Uterus (tissue), 4 donors: Measurements from ENCODE around the gene PDE4D. TPM values are rescaled to one million over a fixed set of nuclear protein-coding genes. Genes with fewer than 3 reads are reported as not detected.

ENCODE experiments used
- DNase-seq, 2 donors: peaks; one replicate each; pipeline ENCODE4 v3.0.0-alpha.2; 2019 to 2020
- H3K27ac ChIP-seq, 2 donors: fragments of 200-600 bp; sonication (generic); 1 replicate in 1 of 2; 2 replicates in 1 of 2; pipeline ENCODE4 v1.5.1; 2016 to 2018
- H3K27me3 ChIP-seq, 2 donors: fragments of 200-600 bp; sonication (generic); one replicate each; pipeline ENCODE4 v1.5.1; 2018 to 2019; ENCODE audit warnings: control low read depth in 1 of 2
- H3K36me3 ChIP-seq, 2 donors: fragments of 200-600 bp; sonication (generic); one replicate each; pipeline ENCODE4 v1.5.1; 2019; ENCODE audit warnings: control low read depth in 1 of 2
- H3K4me1 ChIP-seq, 2 donors: fragments of 200-600 bp; sonication (generic); one replicate each; pipeline ENCODE4 v1.5.1; 2018 to 2019; ENCODE audit warnings: control low read depth in 1 of 2
- H3K4me3 ChIP-seq, 2 donors: fragments of 200-600 bp; sonication (generic); 1 replicate in 1 of 2; 2 replicates in 1 of 2; pipeline ENCODE4 v1.5.1; 2018 to 2019; ENCODE audit warnings: mild to moderate bottlenecking in 1 of 2
- H3K9me3 ChIP-seq, 2 donors: fragments of 200-600 bp; sonication (generic); one replicate each; pipeline ENCODE4 v1.5.1; 2019; ENCODE audit warnings: control low read depth in 1 of 2
- CTCF ChIP-seq, 4 experiments: fragments of 200-600 bp in 2 of 4; fragments of 450-650 bp in 2 of 4; sonication (generic) in 2 of 4; IDR thresholded peaks; one replicate each; pipeline ENCODE4 v1.5.1; 2016 to 2019; ENCODE audit warnings: antibody characterized with exemption in 4 of 4, mild to moderate bottlenecking in 2 of 4, moderate library complexity in 1 of 4
- POLR2A ChIP-seq, 2 donors: fragments of 450-650 bp; IDR thresholded peaks; one replicate each; pipeline ENCODE4 v1.6.1; 2016; ENCODE audit warnings: antibody characterized with exemption in 2 of 2, mild to moderate bottlenecking in 1 of 2, moderate library complexity in 1 of 2
- intact Hi-C: fragments of 100-400 bp; cut with DNase I; formaldehyde crosslinking; loops from one replicate; pipeline ENCODE4 v1.15.1; 2023; ENCODE audit warnings: low total_unique reads
- total RNA-seq, 4 donors: library from RNA; depleted of rRNA in 3 of 4; stranded (reverse); fragments of >200 nt in 3 of 4; gene quantifications; one replicate each; pipeline versions ENCODE4 v1.1.0 to v1.2.4, GENCODE V29; 2014 to 2023
- donor health status: DM: yes; HTN: yes; CAD: no.

Gene PDE4D
- total RNA-seq, 4 donors from 2014 or later = 27.1 to 77.0 (median 45.8) TPM

- TF ChIP-seq CTCF (IDR thresholded peaks at IDR 0.05) (no peak), POLR2A (IDR thresholded peaks at IDR 0.05) (no peak)
- intact Hi-C loops = no loop called here
- no peaks in the 10 kb centered on the region for H3K36me3 ChIP-seq
- no peak overlapping the region for H3K27ac ChIP-seq
- DNase-seq = no peak
- no peak overlapping the region for H3K4me3 ChIP-seq
- H3K9me3 ChIP-seq = no peaks in the 10 kb centered on the region
- H3K4me1 ChIP-seq = no peaks in the 10 kb centered on the region
- H3K27me3 ChIP-seq = no peaks in the 10 kb centered on the region
Measured at GRCh38 chr5:59341155-59341554, 552.4 kb downstream of the PDE4D start.

GRCh38 chr5:59340637-59341036, 552.9 kb downstream of the PDE4D start:
- no peaks in the 10 kb centered on the region for H3K36me3 ChIP-seq
- TF ChIP-seq CTCF (IDR thresholded peaks at IDR 0.05) = no peak
- no peak for TF ChIP-seq POLR2A (IDR thresholded peaks at IDR 0.05)
- no peak overlapping the region for H3K27ac ChIP-seq
- intact Hi-C loops = no loop called here
- H3K9me3 ChIP-seq = no peaks in the 10 kb centered on the region
- no peaks in the 10 kb centered on the region for H3K4me1 ChIP-seq
- no peaks in the 10 kb centered on the region for H3K27me3 ChIP-seq
- H3K4me3 ChIP-seq = no peak overlapping the region
- DNase-seq = no peak

- no peaks in the 10 kb centered on the region for H3K36me3 ChIP-seq
- no peak for TF ChIP-seq CTCF (IDR thresholded peaks at IDR 0.05)
- TF ChIP-seq POLR2A (IDR thresholded peaks at IDR 0.05) = no peak
- no peak overlapping the region for H3K4me3 ChIP-seq
- intact Hi-C loops = no loop called here
- H3K27me3 ChIP-seq = no peaks in the 10 kb centered on the region
- H3K27ac ChIP-seq = no peak overlapping the region
- no peaks in the 10 kb centered on the region for H3K4me1 ChIP-seq
- no peak for DNase-seq
- no peaks in the 10 kb centered on the region for H3K9me3 ChIP-seq
Measured at GRCh38 chr5:59337240-59337639, 556.3 kb downstream of the PDE4D start.

GRCh38 chr5:59335544-59335943, 558.0 kb downstream of the PDE4D start:
- TF ChIP-seq CTCF (IDR thresholded peaks at IDR 0.05) = peak in 1 of 4 experiments; percentile 14
- no peak for TF ChIP-seq POLR2A (IDR thresholded peaks at IDR 0.05)
- DNase-seq = no peak
- Histone ChIP-seq H3K27ac (no peak overlapping the region), H3K4me1 (no peaks in the 10 kb centered on the region), H3K36me3 (no peaks in the 10 kb centered on the region), H3K9me3 (no peaks in the 10 kb centered on the region), H3K4me3 (no peak overlapping the region), H3K27me3 (no peaks in the 10 kb centered on the region)
- intact Hi-C loops = no loop called here

- no peak for TF ChIP-seq CTCF (IDR thresholded peaks at IDR 0.05)
- no peak for TF ChIP-seq POLR2A (IDR thresholded peaks at IDR 0.05)
- H3K27ac ChIP-seq = no peak overlapping the region
- no peak for DNase-seq
- no peaks in the 10 kb centered on the region for H3K4me1 ChIP-seq
- no peak overlapping the region for H3K4me3 ChIP-seq
- no peaks in the 10 kb centered on the region for H3K27me3 ChIP-seq
- no peaks in the 10 kb centered on the region for H3K36me3 ChIP-seq
- intact Hi-C loops = no loop called here
- H3K9me3 ChIP-seq = no peaks in the 10 kb centered on the region
Measured at GRCh38 chr5:59333416-59333815, 560.1 kb downstream of the PDE4D start.
